GM12864 (cell line): Measurements from ENCODE around the gene FBN1.
A peak's percentile ranks its signal among the peaks of the same experiment; 100 is the strongest.

ENCODE experiments used
- DNase-seq: peaks from one replicate; pipeline ENCODE4 v3.0.0-alpha.2; 2011; ENCODE audit warnings: low read depth
- H3K4me3 ChIP-seq: 2 replicates; pipeline ENCODE4 v1.5.1; 2011; ENCODE audit warnings: mild to moderate bottlenecking, low read depth, low read length, control low read depth
- TF ChIP-seq, protein P1 (sequence below): IDR thresholded peaks from 2 replicates; pipeline ENCODE4 v1.5.1; 2011; ENCODE audit warnings: low read depth, mild to moderate bottlenecking, moderate library complexity, low read length, control low read depth, inconsistent platforms; ENCODE audit errors: missing control alignments

FBN1 gene

DNA sequence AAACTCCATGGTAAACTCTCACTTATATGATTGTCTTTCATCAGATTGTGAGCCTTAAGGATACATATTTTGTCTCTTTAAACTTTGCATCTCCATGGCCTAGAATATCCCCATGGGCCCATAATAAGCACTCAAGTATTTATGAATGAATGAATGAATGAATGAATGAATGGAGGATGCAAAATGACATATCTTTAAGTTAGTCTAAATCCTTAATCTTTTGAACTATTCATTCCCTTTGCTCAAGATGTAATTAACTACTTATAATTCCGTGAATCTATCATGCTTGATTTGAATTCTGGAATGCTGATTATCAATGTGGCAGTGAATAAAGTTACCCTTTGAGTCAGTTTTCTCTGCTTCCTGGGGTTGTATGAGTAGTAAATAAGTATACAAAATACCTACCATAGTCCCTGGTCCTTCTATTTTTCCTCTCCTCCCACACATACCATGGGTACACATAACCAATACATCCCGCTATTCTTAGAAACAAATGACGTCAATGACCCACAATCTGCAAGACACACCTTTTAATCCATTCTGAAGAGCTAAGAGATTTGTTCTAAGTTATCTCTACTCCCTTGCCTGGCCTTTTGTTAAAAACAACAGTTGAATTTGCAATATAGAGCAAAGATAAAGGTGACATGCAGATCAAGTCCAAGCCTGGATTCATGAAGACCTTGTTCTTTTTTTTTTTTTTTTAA lies 94.5 kb downstream of the FBN1 start:
- H3K4me3 ChIP-seq = no peak overlapping the region
- no peak for DNase-seq

DNA sequence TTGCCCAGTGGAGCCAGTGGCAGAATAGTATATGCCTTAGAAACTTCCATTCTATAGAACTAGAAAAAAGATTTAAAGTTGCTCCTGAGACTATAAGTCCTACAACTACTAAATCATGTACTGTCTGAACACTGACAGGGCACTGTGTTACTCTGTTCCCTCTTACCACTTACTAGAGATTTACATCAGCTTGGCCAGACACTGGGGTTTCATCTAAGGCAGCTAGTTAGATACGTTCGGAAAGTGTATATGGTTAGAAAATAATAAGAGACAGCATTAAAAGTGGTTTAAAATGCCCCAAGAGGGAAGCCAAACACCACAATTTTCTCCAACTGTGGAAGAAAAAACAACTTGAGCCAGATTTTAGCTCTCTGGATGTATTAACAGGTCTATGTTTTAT lies 97.1 kb downstream of the FBN1 start:
- no peak overlapping the region for H3K4me3 ChIP-seq
- TF ChIP-seq, protein P1, sequence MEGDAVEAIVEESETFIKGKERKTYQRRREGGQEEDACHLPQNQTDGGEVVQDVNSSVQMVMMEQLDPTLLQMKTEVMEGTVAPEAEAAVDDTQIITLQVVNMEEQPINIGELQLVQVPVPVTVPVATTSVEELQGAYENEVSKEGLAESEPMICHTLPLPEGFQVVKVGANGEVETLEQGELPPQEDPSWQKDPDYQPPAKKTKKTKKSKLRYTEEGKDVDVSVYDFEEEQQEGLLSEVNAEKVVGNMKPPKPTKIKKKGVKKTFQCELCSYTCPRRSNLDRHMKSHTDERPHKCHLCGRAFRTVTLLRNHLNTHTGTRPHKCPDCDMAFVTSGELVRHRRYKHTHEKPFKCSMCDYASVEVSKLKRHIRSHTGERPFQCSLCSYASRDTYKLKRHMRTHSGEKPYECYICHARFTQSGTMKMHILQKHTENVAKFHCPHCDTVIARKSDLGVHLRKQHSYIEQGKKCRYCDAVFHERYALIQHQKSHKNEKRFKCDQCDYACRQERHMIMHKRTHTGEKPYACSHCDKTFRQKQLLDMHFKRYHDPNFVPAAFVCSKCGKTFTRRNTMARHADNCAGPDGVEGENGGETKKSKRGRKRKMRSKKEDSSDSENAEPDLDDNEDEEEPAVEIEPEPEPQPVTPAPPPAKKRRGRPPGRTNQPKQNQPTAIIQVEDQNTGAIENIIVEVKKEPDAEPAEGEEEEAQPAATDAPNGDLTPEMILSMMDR = no peak
- no peak for DNase-seq

More for the DNA sequence above, 94.5 kb downstream of the FBN1 start:
- TF ChIP-seq, protein P1 = no peak

DNA sequence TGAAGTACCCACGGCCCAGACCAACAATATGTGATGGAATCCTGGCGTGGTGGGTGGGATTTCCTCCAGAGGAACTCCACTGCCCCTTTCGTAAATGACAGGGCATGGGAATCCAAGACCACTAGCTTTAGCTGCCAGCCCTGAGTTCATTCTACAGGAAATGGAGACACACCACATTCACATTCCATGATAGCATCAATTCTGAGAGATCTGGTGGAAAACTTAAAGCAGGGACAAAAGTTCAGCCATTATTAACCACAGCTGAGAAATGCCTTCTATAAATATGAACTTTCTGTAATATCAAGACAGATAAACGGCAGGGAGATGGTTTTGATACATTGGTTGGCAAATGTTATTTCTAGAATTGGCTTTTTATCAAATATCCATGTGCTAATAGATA lies 98.2 kb downstream of the FBN1 start:
- TF ChIP-seq, protein P1 = no peak
- no peak for DNase-seq

DNA sequence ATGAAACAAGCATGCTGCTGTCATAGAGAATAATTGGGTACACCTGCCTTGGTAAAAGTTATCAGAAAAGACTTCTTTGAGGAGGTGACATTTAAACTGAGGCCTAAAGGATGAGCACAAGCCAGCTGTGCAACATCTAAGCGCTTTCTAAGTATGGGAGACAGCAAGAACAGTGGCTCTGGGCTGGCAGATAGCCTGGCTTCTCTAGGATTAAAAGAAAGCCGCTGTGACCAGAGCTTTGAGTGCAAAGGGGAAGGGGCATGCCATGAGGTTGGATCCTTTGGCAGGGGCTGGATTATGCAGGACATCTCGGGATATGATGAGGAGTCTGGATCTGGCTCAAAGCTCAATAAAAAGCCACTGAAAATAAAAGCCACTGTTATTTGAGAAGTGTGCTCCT lies 99.2 kb downstream of the FBN1 start:
- no peak for DNase-seq
- TF ChIP-seq, protein P1 = no peak

More for the DNA sequence above, 98.2 kb downstream of the FBN1 start:
- H3K4me3 ChIP-seq = no peak overlapping the region

DNA sequence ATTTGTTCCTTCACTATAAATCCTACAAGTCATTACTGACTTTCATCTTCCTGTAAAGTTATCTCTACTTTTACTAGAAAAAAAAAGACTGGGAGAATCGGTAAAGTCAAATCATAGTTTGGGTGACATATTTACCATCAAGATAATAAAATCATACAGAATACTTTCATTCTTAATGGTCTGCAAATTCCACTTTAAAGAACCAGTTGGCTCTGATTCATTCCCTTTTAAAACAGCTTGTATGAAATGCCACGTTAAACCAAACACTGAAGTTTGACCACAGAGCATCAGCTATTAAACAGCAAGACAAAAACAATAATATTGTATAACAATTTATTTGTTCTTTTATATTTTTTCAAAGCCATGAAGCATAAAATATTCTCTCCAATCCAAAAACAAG lies 100.7 kb downstream of the FBN1 start:
- H3K4me3 ChIP-seq = no peak overlapping the region
- no peak for DNase-seq
- TF ChIP-seq, protein P1 = no peak

More for the DNA sequence above, 99.2 kb downstream of the FBN1 start:
- no peak overlapping the region for H3K4me3 ChIP-seq

DNA sequence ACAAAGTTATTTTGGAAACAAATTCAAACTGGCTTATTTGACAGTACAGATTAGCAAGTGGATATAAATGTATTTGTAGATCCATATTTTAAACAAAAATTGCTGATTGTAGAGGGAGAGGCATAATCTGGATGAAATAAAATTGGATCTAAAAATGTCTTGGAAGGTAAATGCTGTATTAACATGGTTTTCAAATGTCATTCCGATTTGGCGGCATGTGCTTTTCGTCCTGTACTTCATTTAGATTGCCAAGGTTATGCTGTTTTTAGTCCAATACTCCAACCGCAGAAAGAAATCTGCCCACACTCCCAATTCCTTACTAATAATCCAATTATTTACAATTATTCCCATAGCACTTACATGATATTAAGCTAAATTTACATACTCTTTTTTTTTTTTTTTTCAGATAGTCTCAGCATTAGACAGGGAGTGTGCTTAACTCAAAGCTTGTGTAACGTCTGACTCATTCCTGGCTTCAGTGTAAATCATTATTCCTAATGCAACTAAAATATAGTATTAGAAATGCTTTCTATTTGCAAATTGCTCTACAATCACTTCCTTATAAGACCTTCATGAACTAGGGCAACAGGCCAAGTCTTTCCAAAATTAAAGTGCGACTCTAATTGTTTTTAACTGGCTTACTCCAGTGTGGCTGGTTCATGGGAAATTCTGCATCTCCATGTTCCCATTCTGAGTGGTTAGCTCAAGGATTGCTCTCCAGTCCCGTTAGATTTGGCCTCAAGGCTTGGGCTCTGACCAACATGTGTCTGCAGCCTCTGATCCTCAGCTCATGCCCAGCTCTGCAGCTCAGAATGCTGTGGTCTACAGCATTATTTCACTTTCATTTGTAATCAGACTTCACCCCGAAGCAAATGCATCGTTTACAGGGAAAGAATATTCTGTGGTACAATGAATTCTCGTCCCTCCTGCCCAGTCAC lies 103.9 kb downstream of the FBN1 start:
- DNase-seq = peak; percentile 19
- H3K4me3 ChIP-seq = no peak overlapping the region; the same call in 1 of the 2 replicates
- TF ChIP-seq, protein P1 = no peak
